ENCODE data around the gene ZAP70. TPM values are rescaled to one million over a fixed set of nuclear protein-coding genes. Genes with fewer than 3 reads are reported as not detected.
"Not testable (repeated sequence)": the region's sequence is repeated elsewhere in the genome, so short reads cannot be mapped to it uniquely, and the experiment has no call there.

The ZAP70 gene
- total RNA-seq, 2 donors from 2014 or later: 2.2 to 3.4 TPM

DNA sequence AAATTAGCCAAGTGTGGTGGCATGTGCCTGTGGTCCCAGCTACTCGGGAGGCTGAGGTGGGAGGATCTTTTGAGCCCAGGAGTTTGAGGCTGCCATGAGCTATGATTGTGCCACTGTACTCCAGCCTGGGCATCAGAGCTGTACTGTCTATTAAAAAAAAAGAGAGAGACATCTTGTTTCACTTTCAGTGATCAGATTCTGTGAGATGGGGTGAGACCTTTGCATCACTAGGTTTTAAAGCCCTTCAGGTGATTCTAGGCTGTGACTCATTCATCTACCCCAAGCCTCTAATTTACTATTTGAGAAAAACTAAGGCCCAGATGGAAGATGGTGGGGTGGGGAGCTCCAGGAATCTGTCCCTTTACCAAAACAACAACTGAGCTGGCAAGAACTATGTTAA, 36.8 kb upstream of the ZAP70 start:
- H3K27ac ChIP-seq: no peak overlapping the region
- H3K9ac ChIP-seq (ENCODE audit: low read depth in 2 of 2, low read length in 2 of 2): no peak overlapping the region
- DNase-seq: no peak
- H3K27me3 ChIP-seq: no peaks in the 10 kb centered on the region
- TF ChIP-seq, protein P1, sequence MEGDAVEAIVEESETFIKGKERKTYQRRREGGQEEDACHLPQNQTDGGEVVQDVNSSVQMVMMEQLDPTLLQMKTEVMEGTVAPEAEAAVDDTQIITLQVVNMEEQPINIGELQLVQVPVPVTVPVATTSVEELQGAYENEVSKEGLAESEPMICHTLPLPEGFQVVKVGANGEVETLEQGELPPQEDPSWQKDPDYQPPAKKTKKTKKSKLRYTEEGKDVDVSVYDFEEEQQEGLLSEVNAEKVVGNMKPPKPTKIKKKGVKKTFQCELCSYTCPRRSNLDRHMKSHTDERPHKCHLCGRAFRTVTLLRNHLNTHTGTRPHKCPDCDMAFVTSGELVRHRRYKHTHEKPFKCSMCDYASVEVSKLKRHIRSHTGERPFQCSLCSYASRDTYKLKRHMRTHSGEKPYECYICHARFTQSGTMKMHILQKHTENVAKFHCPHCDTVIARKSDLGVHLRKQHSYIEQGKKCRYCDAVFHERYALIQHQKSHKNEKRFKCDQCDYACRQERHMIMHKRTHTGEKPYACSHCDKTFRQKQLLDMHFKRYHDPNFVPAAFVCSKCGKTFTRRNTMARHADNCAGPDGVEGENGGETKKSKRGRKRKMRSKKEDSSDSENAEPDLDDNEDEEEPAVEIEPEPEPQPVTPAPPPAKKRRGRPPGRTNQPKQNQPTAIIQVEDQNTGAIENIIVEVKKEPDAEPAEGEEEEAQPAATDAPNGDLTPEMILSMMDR (IDR thresholded peaks at IDR 0.05): no peak
- H3K4me1 ChIP-seq: no peaks in the 10 kb centered on the region
- no peaks in the 10 kb centered on the region for H3K36me3 ChIP-seq
- intact Hi-C loops (cut with DNase I): no loop called here
- no peaks in the 10 kb centered on the region for H3K9me3 ChIP-seq
- no peak overlapping the region for H3K4me3 ChIP-seq

DNA sequence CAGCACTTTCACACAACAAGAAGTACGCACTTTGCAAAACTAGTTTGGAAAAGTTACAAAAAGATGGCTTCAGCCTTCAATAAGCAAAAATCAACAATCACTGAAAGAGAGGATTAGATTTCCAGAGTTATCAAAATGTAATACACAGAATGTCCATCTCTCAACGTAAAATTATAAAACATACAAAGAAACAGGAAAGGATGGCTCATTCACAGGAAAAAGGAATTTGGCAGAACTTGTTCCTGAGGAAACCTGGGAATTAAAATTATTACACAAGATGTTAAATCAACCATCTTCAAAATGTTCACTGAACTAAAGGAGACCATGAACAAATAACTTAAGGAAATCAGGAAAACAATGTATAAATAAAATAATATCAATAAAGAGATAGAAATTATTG, 35.9 kb upstream of the ZAP70 start:
- no peaks in the 10 kb centered on the region for H3K9me3 ChIP-seq
- no peaks in the 10 kb centered on the region for H3K27me3 ChIP-seq
- TF ChIP-seq, protein P1 (IDR thresholded peaks at IDR 0.05): no peak
- H3K27ac ChIP-seq: no peak overlapping the region
- no peaks in the 10 kb centered on the region for H3K4me1 ChIP-seq
- H3K9ac ChIP-seq (ENCODE audit: low read depth in 2 of 2, low read length in 2 of 2): no peak overlapping the region
- no peaks in the 10 kb centered on the region for H3K36me3 ChIP-seq
- intact Hi-C loops (cut with DNase I): no loop called here
- no peak overlapping the region for H3K4me3 ChIP-seq
- DNase-seq: no peak

DNA sequence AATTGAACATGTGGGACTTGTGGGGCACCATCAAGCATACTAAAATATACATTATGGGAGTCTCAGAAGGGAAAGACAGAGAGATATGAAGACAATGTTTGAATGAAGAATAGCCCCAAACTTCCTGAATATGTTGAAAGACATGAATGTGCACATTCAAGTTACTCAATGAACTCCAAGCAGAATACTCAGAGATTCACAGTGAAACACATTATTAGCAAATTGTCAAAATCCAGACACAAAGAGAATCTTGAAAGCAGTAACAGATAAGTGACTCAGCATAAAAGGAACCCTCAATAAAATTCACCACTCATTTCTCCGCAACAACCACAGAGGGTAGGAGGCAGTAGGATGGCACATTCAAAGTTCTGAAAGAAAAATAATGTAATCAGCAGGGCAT, 35.1 kb upstream of the ZAP70 start:
- no peaks in the 10 kb centered on the region for H3K9me3 ChIP-seq
- no peaks in the 10 kb centered on the region for H3K4me1 ChIP-seq
- TF ChIP-seq, protein P1 (IDR thresholded peaks at IDR 0.05): no peak
- no peak overlapping the region for H3K4me3 ChIP-seq
- H3K27ac ChIP-seq: no peak overlapping the region
- no peaks in the 10 kb centered on the region for H3K36me3 ChIP-seq
- no peak overlapping the region for H3K9ac ChIP-seq (ENCODE audit: low read depth in 2 of 2, low read length in 2 of 2)
- no peaks in the 10 kb centered on the region for H3K27me3 ChIP-seq
- intact Hi-C loops (cut with DNase I): no loop called here
- no peak for DNase-seq

DNA sequence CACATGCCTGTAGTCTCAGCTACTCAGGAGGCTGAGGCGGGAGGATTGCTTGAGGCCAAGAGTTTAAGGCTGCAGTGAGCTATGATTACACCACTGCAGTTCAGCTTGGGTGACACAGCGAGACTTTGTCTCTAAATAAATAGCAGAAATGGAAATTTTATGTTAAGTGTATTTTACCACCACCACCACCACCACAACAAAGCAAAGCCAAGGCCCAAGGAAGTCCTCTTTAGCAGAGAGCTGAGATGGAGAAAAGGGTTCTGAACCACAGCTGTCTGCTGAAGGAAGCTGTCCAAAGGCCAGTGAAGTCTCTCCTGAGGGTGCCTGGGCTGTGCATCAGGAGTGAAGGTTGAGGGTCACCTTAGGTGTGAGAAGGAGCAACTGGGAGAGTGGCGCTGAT, 26.1 kb upstream of the ZAP70 start:
- H3K36me3 ChIP-seq; DNase-seq; H3K27ac ChIP-seq; H3K4me3 ChIP-seq; intact Hi-C loops (cut with DNase I); H3K4me1 ChIP-seq; H3K9ac ChIP-seq (ENCODE audit: low read depth in 2 of 2, low read length in 2 of 2); H3K9me3 ChIP-seq; H3K27me3 ChIP-seq: not testable (repeated sequence)

DNA sequence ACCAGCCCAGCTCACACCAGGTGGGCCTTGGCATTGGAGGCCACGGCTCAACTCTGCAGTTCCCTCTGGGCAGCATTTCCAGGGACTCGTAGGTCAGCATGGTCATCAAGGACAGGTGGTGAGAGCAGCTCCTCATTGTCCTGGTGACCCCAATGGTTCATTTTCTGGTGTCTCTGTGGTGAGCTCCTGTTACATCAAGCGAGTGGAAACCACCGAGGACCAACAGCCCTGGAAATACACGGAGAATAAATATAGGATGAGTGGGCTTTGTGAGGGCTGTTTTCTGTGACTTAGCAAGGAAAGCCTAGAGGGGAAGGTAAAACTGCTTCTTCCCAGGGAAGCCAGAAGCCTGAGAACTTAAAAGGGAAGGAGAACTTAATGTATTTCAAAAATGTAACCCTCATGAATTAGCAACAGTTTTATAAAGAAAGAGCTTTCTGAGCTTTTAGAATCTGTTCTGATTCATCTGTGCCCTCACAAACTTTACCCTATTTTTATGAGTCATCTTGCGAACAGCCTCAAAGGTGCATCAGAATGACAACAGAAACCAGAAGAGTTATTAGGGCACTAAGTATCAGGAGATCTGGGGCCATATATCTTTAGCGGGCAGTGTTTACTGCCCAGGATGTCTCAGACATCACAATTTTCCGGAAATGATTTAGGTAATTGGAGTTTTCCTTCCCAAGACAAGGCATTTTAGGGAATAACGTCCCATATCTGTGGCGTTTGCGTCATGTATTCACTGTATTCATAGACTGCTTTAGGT, 25.1 kb upstream of the ZAP70 start:
- TF ChIP-seq, protein P1 (IDR thresholded peaks at IDR 0.05): no peak
- no peak for DNase-seq

DNA sequence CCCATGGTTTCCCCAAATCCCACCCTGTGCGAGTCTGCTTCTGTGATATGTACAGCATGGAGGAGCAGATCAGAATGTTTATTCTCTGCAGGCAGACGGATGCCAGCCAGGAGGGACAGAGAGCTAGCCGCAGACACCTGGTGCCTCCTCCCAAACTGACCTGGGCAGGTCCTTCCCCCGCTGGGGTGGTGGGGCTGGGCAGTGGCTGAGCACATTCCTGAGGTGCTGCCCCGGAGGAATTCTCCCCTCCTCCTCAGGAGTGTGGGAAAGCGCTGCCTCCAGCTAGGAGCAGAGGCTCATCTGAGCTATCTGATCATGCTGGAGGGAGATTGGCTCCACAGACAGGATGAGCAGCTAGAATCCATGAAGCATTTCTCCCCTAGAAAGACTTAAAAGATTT, 22.2 kb upstream of the ZAP70 start:
- intact Hi-C loops (cut with DNase I): loop anchor here (10.0 kb wide), 1 partner anchor 96 kb away; no protein-coding TSS in a partner anchor
- no peaks in the 10 kb centered on the region for H3K9me3 ChIP-seq
- H3K36me3 ChIP-seq: no peaks in the 10 kb centered on the region
- no peak overlapping the region for H3K27ac ChIP-seq
- no peak overlapping the region for H3K9ac ChIP-seq (ENCODE audit: low read depth in 2 of 2, low read length in 2 of 2)
- no peaks in the 10 kb centered on the region for H3K27me3 ChIP-seq
- DNase-seq: no peak
- no peak overlapping the region for H3K4me3 ChIP-seq
- TF ChIP-seq, protein P1 (IDR thresholded peaks at IDR 0.05): no peak
- no peaks in the 10 kb centered on the region for H3K4me1 ChIP-seq

More for the DNA sequence above, 25.1 kb upstream of the ZAP70 start:
- Histone ChIP-seq H3K4me3 (no peak overlapping the region), H3K27me3 (no peaks in the 10 kb centered on the region), H3K4me1 (no peaks in the 10 kb centered on the region), H3K36me3 (no peaks in the 10 kb centered on the region), H3K27ac (no peak overlapping the region), H3K9me3 (no peaks in the 10 kb centered on the region), H3K9ac (ENCODE audit: low read depth in 2 of 2, low read length in 2 of 2) (no peak overlapping the region)
- intact Hi-C loops (cut with DNase I): no loop called here

All from colonic mucosa (tissue), 4 donors.